HL-60 (cell line): ENCODE results near the gene S100P.

Experiments
- DNase-seq, 2 experiments: peaks; one replicate each; pipeline ENCODE4 v3.0.0-alpha.2; 2010 to 2020; ENCODE audit warnings: low read depth in 1 of 2, low spot score in 1 of 2
- H3K27ac ChIP-seq: fragments of 250-450 bp; sonication (Bioruptor Pico); replicated peaks from 2 replicates; pipeline ENCODE4 v1.5.1; 2020; ENCODE audit warnings: mild to moderate bottlenecking, moderate library complexity
- H3K27me3 ChIP-seq: fragments of 250-450 bp; sonication (Bioruptor Pico); 2 replicates; pipeline ENCODE4 v1.5.1; 2021; ENCODE audit warnings: mild to moderate bottlenecking, moderate library complexity; ENCODE audit not compliant: insufficient read depth, poor library complexity, severe bottlenecking
- H3K4me3 ChIP-seq: replicated peaks from 2 replicates; pipeline ENCODE4 v1.5.1; 2011; ENCODE audit warnings: mild to moderate bottlenecking, control low read depth, low read length; ENCODE audit not compliant: insufficient read depth
- GABPA ChIP-seq: IDR thresholded peaks from 2 replicates; pipeline ENCODE4 v1.6.1; 2012; ENCODE audit warnings: low read depth
- POLR2AphosphoS5 ChIP-seq: IDR thresholded peaks from 2 replicates; pipeline ENCODE4 v1.6.1; 2012; ENCODE audit warnings: low read depth
- SPI1 ChIP-seq: IDR thresholded peaks from 2 replicates; pipeline ENCODE4 v1.6.1; 2012; ENCODE audit warnings: low read depth, mild to moderate bottlenecking, borderline replicate concordance
- TF ChIP-seq, protein P1 (sequence below): IDR thresholded peaks from 2 replicates; pipeline ENCODE4 v1.6.1; 2012; ENCODE audit warnings: low read depth; ENCODE audit not compliant: insufficient replicate concordance
- TF ChIP-seq, protein P2 (sequence below): IDR thresholded peaks from one replicate; pipeline ENCODE4 v1.5.1; 2011; ENCODE audit warnings: low read length, control low read depth, inconsistent platforms; ENCODE audit not compliant: insufficient read depth

S100P gene

DNA sequence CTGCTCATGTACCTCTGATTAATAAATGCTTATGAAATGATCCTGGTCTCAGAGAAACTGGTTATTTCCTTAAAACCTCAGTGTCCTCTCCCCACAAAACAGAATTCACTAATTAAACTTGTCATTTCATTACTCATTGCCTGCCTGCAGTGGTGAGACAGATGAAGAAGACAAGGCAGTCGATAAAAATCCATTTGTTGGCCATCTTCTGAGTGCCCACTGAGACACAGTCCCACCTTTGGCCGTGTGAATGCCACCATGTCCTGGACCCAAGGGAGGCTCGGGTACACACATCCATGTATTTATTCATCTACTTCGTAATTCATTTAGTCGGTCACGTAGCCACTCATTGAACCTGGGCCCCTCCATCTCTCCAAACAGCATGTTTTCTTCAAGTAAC, 3.5 kb downstream of the S100P start:
- no peak for TF ChIP-seq POLR2AphosphoS5
- peak overlapping the region; percentile 88 for H3K27ac ChIP-seq
- H3K27me3 ChIP-seq: no peaks in the 10 kb centered on the region
- no peak for DNase-seq
- no peak overlapping the region for H3K4me3 ChIP-seq

DNA sequence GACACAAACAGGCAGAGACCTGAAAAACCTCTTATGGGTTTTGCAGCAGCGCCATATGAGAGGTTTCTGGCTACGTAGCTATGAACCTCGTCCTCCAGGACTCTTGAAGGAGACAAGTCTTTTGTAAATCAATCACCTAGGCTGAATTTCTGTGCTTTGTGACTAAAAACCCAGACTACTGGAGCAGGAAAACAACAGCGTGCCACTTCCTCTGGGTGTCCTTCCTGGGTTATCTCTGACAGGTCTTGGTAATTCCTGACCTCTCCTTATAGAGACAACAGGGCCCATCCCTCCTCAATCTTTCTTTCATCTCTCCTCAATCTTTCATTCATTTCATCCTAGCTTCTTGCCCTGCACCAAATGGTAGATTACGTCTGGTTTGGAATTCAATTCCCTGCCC, 5.7 kb downstream of the S100P start:
- H3K4me3 ChIP-seq: no peak overlapping the region
- no peak for DNase-seq
- TF ChIP-seq, protein P1, sequence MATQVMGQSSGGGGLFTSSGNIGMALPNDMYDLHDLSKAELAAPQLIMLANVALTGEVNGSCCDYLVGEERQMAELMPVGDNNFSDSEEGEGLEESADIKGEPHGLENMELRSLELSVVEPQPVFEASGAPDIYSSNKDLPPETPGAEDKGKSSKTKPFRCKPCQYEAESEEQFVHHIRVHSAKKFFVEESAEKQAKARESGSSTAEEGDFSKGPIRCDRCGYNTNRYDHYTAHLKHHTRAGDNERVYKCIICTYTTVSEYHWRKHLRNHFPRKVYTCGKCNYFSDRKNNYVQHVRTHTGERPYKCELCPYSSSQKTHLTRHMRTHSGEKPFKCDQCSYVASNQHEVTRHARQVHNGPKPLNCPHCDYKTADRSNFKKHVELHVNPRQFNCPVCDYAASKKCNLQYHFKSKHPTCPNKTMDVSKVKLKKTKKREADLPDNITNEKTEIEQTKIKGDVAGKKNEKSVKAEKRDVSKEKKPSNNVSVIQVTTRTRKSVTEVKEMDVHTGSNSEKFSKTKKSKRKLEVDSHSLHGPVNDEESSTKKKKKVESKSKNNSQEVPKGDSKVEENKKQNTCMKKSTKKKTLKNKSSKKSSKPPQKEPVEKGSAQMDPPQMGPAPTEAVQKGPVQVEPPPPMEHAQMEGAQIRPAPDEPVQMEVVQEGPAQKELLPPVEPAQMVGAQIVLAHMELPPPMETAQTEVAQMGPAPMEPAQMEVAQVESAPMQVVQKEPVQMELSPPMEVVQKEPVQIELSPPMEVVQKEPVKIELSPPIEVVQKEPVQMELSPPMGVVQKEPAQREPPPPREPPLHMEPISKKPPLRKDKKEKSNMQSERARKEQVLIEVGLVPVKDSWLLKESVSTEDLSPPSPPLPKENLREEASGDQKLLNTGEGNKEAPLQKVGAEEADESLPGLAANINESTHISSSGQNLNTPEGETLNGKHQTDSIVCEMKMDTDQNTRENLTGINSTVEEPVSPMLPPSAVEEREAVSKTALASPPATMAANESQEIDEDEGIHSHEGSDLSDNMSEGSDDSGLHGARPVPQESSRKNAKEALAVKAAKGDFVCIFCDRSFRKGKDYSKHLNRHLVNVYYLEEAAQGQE: no peak
- TF ChIP-seq GABPA (no peak), SPI1 (no peak), POLR2AphosphoS5 (no peak)
- TF ChIP-seq, protein P2, sequence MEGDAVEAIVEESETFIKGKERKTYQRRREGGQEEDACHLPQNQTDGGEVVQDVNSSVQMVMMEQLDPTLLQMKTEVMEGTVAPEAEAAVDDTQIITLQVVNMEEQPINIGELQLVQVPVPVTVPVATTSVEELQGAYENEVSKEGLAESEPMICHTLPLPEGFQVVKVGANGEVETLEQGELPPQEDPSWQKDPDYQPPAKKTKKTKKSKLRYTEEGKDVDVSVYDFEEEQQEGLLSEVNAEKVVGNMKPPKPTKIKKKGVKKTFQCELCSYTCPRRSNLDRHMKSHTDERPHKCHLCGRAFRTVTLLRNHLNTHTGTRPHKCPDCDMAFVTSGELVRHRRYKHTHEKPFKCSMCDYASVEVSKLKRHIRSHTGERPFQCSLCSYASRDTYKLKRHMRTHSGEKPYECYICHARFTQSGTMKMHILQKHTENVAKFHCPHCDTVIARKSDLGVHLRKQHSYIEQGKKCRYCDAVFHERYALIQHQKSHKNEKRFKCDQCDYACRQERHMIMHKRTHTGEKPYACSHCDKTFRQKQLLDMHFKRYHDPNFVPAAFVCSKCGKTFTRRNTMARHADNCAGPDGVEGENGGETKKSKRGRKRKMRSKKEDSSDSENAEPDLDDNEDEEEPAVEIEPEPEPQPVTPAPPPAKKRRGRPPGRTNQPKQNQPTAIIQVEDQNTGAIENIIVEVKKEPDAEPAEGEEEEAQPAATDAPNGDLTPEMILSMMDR: no peak
- no peak overlapping the region for H3K27ac ChIP-seq
- no peaks in the 10 kb centered on the region for H3K27me3 ChIP-seq

DNA sequence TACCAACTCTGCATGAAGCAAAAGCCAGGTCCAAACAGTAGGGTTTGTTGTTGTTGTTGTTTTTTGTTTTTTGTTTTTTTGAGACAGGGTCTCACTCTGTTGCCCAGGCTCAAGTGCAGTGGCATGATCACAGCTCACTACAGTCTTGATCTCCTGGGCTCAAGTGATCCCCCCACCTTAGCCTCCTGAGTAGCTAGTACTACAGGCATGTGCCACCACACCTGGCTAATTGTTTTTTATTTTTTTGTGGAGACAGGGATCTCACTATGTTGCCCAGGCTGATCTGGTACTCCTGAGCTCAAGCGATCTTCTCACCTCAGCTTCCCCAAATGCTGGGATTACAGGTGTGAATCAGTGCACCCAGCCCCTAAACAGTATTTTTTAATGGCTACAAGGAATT, 6.2 kb downstream of the S100P start:
- Histone ChIP-seq H3K4me3 (no peak overlapping the region), H3K27ac (no peak overlapping the region), H3K27me3 (no peaks in the 10 kb centered on the region)
- DNase-seq: no peak
- no peak for TF ChIP-seq POLR2AphosphoS5

DNA sequence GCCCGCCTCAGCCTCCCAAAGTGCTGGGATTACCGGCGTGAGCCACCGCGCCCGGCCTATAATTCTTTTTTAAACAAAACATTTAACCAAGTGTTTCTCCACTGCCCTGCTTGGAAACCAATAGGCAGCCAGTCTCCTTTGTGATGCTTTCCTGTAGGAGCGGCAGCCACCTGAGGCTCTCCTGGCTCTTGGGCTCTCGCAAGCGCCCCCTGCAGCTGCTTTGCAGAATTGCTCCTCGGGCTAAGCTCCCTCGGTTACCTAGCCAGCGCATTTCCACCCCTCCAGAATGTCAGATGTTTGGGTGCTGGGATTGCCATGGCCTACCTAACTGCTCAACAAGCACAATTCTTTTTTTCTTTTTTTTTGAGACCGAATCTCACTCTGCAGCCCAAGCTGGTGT, 7.7 kb downstream of the S100P start:
- Histone ChIP-seq H3K4me3 (no peak overlapping the region), H3K27ac (no peak overlapping the region), H3K27me3 (no peaks in the 10 kb centered on the region)
- no peak for DNase-seq
- TF ChIP-seq GABPA (no peak), POLR2AphosphoS5 (no peak), SPI1 (no peak)
- TF ChIP-seq, protein P2: peak; percentile 7
- TF ChIP-seq, protein P1: no peak

DNA sequence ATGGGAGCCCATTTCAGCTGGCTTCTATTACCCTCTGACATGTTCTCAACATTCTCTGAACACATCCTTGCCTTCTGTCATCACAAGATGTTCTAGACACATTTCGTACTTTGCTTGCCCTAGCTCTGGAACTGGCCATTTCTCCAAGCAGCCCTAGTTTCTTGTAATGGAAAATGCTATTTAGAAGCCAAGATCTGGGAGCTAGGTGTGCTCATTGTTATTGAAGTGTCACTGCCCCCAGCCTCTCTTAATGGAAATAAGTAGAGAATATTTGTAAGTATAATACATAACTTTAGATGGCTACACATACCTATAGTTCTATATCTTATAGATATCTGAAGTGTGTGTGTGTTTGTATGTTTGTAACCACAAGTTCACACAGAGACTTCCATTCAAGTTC, 9.1 kb downstream of the S100P start:
- Histone ChIP-seq H3K27ac (no peak overlapping the region), H3K4me3 (no peak overlapping the region), H3K27me3 (no peaks in the 10 kb centered on the region)
- DNase-seq: no peak
- TF ChIP-seq, protein P1: no peak
- TF ChIP-seq, protein P2: no peak
- TF ChIP-seq SPI1 (no peak), POLR2AphosphoS5 (no peak), GABPA (no peak)
